ENCODE results near the gene GPATCH2.

GRCh38 chr1:217482356-217483102, 148.4 kb downstream of the GPATCH2 start:
- TF ChIP-seq POLR2A (IDR thresholded peaks at IDR 0.05) = no peak
- TF ChIP-seq, protein P1, sequence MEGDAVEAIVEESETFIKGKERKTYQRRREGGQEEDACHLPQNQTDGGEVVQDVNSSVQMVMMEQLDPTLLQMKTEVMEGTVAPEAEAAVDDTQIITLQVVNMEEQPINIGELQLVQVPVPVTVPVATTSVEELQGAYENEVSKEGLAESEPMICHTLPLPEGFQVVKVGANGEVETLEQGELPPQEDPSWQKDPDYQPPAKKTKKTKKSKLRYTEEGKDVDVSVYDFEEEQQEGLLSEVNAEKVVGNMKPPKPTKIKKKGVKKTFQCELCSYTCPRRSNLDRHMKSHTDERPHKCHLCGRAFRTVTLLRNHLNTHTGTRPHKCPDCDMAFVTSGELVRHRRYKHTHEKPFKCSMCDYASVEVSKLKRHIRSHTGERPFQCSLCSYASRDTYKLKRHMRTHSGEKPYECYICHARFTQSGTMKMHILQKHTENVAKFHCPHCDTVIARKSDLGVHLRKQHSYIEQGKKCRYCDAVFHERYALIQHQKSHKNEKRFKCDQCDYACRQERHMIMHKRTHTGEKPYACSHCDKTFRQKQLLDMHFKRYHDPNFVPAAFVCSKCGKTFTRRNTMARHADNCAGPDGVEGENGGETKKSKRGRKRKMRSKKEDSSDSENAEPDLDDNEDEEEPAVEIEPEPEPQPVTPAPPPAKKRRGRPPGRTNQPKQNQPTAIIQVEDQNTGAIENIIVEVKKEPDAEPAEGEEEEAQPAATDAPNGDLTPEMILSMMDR (IDR thresholded peaks at IDR 0.05) = no peak
- no peak for TF ChIP-seq POLR2AphosphoS5 (IDR thresholded peaks at IDR 0.05)
- no peak for TF ChIP-seq EP300 (IDR thresholded peaks at IDR 0.05)

All from suprapubic skin (tissue), 4 donors.